Type B pancreatic cell (in vitro differentiated cells): ENCODE measurements around the gene LST1. TPM values are rescaled to one million over a fixed set of nuclear protein-coding genes. Genes with fewer than 3 reads are reported as not detected.
A peak's percentile ranks its signal among the peaks of the same experiment; 100 is the strongest.
"Not testable (repeated sequence)": the region's sequence is repeated elsewhere in the genome, so short reads cannot be mapped to it uniquely, and the experiment has no call there.

Source experiments
- DNase-seq: peaks from one replicate; pipeline ENCODE4 v3.0.0; 2021; ENCODE audit warnings: mixed read lengths; ENCODE audit not compliant: unreplicated experiment; ENCODE audit errors: extremely low spot score
- H3K27ac Mint-ChIP-seq: 2 replicates; pipeline ENCODE4 v1.8.0; 2021; ENCODE audit warnings: mild to moderate bottlenecking, mixed read lengths
- H3K27me3 Mint-ChIP-seq: 2 replicates; pipeline ENCODE4 v1.8.0; 2021; ENCODE audit warnings: mixed read lengths
- H3K36me3 Mint-ChIP-seq: 2 replicates; pipeline ENCODE4 v1.8.0; 2021; ENCODE audit warnings: mixed read lengths
- H3K4me1 Mint-ChIP-seq: one replicate; pipeline ENCODE4 v1.8.0; 2021; ENCODE audit warnings: mixed read lengths; ENCODE audit not compliant: unreplicated experiment
- H3K4me3 Mint-ChIP-seq: 2 replicates; pipeline ENCODE4 v1.8.0; 2021; ENCODE audit warnings: mild to moderate bottlenecking, mixed read lengths
- H3K9me3 Mint-ChIP-seq: 2 replicates; pipeline ENCODE4 v1.8.0; 2021; ENCODE audit warnings: mixed read lengths
- CTCF ChIP-seq: fragments of 200-600 bp; sonication (generic); conservative IDR thresholded peaks from 2 replicates; pipeline ENCODE4 v1.5.0; 2021; ENCODE audit warnings: antibody characterized with exemption, mild to moderate bottlenecking
- total RNA-seq: library from RNA; stranded (reverse); gene quantifications from 2 replicates; pipeline ENCODE4 v1.2.1, GENCODE V29; 2021; ENCODE audit warnings: low replicate concordance

LST1 gene
- total RNA-seq, 1 donor from 2014 or later, result not detected

DNA sequence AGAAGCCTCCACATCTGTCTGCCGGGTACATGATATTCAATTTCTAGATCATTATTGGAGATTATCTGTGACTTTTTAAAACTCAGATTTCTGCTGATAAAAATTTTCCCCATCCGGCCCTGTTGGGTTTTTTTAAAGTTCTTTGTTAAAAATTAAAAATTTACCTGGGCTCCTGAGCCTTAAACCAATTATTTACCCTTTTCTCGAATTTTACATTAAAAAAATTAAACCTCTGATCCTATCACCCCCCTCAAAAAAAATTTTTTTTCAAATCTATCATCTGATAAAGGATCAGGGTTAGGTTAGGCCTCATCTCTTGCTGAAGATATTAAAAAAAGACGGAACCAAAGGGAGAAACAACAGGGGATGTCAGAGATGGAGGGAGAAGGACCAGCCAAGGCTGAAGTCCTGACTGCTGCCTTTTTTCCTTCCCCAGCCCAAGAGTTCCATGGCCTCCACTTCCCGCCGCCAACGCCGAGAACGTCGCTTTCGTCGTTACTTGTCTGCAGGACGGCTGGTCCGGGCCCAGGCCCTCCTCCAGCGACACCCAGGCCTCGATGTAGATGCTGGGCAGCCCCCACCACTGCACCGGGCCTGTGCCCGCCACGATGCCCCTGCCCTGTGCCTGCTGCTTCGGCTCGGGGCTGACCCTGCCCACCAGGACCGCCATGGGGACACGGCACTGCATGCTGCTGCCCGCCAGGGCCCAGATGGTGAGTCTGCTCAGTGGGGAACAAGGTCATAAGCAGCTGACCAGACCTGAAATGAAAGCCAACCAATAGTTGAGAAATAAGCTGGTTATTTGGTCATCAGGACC, 38.1 kb upstream of the LST1 start:
- no peaks in the 10 kb centered on the region for H3K27me3 Mint-ChIP-seq
- H3K36me3 Mint-ChIP-seq, result peaks cover 6% of the 10 kb centered on the region
- no peak for TF ChIP-seq CTCF
- DNase-seq, result no peak
- H3K27ac Mint-ChIP-seq, result peak overlapping the region; percentile 85
- H3K4me1 Mint-ChIP-seq, result peaks cover 17% of the 10 kb centered on the region
- H3K4me3 Mint-ChIP-seq, result peak overlapping the region; percentile 90
- no peaks in the 10 kb centered on the region for H3K9me3 Mint-ChIP-seq

GRCh38 chr6:31548544-31548873, 37.6 kb upstream of the LST1 start:
- Mint-ChIP-seq H3K27ac (peak overlapping the region; percentile 46), H3K27me3 (no peaks in the 10 kb centered on the region), H3K9me3 (no peaks in the 10 kb centered on the region), H3K4me1 (peaks cover 17% of the 10 kb centered on the region), H3K4me3 (peak overlapping the region; percentile 90), H3K36me3 (peaks cover 6% of the 10 kb centered on the region)
- no peak for TF ChIP-seq CTCF
- no peak for DNase-seq

DNA sequence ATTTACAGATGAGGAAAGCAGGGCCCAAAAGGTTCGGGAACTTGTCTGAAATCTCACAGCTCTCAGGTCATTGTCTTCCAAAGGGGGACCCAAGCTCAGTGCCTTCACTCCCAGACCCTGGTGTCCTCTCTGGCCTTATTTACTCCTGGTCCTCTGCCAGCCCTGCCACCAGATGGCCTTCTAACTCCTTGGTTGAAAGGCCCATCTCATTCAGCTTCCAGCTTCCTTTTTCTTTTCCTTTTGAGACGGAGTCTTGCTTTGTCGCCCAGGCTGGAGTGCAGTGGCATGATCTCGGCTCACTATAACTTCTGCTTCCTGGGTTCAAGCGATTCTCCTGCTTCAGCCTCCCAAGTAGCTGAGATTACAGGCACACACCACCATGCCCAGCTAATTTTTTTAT, 34.7 kb upstream of the LST1 start:
- not testable (repeated sequence) for H3K27me3 Mint-ChIP-seq, H3K4me1 Mint-ChIP-seq, H3K4me3 Mint-ChIP-seq, H3K9me3 Mint-ChIP-seq, H3K36me3 Mint-ChIP-seq, H3K27ac Mint-ChIP-seq, DNase-seq
- peak; percentile 61 for TF ChIP-seq CTCF

GRCh38 chr6:31556307-31556706, 29.8 kb upstream of the LST1 start:
- no peaks in the 10 kb centered on the region for H3K27me3 Mint-ChIP-seq
- H3K4me3 Mint-ChIP-seq, result no peak overlapping the region
- no peaks in the 10 kb centered on the region for H3K4me1 Mint-ChIP-seq
- TF ChIP-seq CTCF, result no peak
- DNase-seq, result no peak
- H3K9me3 Mint-ChIP-seq, result no peaks in the 10 kb centered on the region
- no peak overlapping the region for H3K27ac Mint-ChIP-seq
- peaks cover 13% of the 10 kb centered on the region for H3K36me3 Mint-ChIP-seq

GRCh38 chr6:31557443-31558317, 28.4 kb upstream of the LST1 start:
- Mint-ChIP-seq H3K27me3 (no peaks in the 10 kb centered on the region), H3K4me1 (no peaks in the 10 kb centered on the region), H3K4me3 (no peak overlapping the region), H3K27ac (no peak overlapping the region), H3K9me3 (no peaks in the 10 kb centered on the region), H3K36me3 (peaks cover 13% of the 10 kb centered on the region)
- DNase-seq, result no peak
- no peak for TF ChIP-seq CTCF
